K562 (cell line): ENCODE measurements around the gene MYCN. TPM values are rescaled to one million over a fixed set of nuclear protein-coding genes. Genes with fewer than 3 reads are reported as not detected.

Experiments
- ATAC-seq: fragments of 200-7000 bp; cut with Tn5 transposase; 3 replicates; pipeline ENCODE4 v1.9.1; 2020; ENCODE audit warnings: moderate library complexity
- BruUV-seq: library from RNA; stranded (reverse); fragments of 400-500 nt; replicated peaks from 2 replicates; lab custom pipeline; 2021; lab: Mats Ljungman, UMichigan
- CTCF ChIA-PET: fragments of 300-600 bp; formaldehyde crosslinking; extraction: SDS; loops from one replicate; lab custom pipeline; 2021; ENCODE audit warnings: low intra/inter-chr PET ratio; lab: Yijun Ruan, JAX
- POLR2A ChIA-PET: fragments of 300-600, 350-650 bp; sonication (Branson Sonifier 250); formaldehyde crosslinking; extraction: SDS; loops from one replicate; lab custom pipeline; 2021; ENCODE audit warnings: antibody characterized with exemption, inconsistent platforms; lab: Yijun Ruan, JAX
- DNase-seq, 4 experiments: peaks; one replicate each; pipeline versions ENCODE4 v3.0.0 to v3.0.0-alpha.2; 2011 to 2018; ENCODE audit warnings: low spot score in 3 of 4, mixed read lengths in 3 of 4; ENCODE audit errors: extremely low read depth in 1 of 4
- FAIRE-seq: peaks from 2 replicates; lab custom pipeline; 2011; peaks lifted over from hg19 to GRCh38; lab: Jason Lieb, UNC
- H2AFZ ChIP-seq: 2 replicates; pipeline ENCODE4 v1.6.0; 2011; ENCODE audit warnings: low read depth, low read length, control low read depth, inconsistent platforms
- H3K27ac ChIP-seq: fragments of 200-600 bp; 3 replicates; pipeline ENCODE4 v1.8.0; 2011; ENCODE audit warnings: low read depth, mild to moderate bottlenecking, control low read depth, inconsistent platforms, low read length, moderate library complexity, mixed read lengths; ENCODE audit errors: extremely low read depth
- H3K27me3 ChIP-seq, 2 experiments: fragments of 300-600 bp in 1 of 2; 2 replicates in 1 of 2; 3 replicates in 1 of 2; pipeline versions ENCODE4 v1.6.0 to v1.8.0; 2011; ENCODE audit warnings: inconsistent platforms in 2 of 2, low read length in 2 of 2, mild to moderate bottlenecking in 1 of 2, mixed read lengths in 1 of 2, moderate library complexity in 1 of 2; ENCODE audit not compliant: control insufficient read depth in 2 of 2, insufficient read depth in 2 of 2
- H3K36me3 ChIP-seq: fragments of 300-600 bp; 3 replicates; pipeline ENCODE4 v1.8.0; 2011; ENCODE audit warnings: mild to moderate bottlenecking, low read length, inconsistent platforms; ENCODE audit not compliant: control insufficient read depth, insufficient read depth
- H3K4me1 ChIP-seq, 2 experiments: fragments of 200-600 bp in 1 of 2; replicated peaks in 1 of 2; 2 replicates in 1 of 2; 3 replicates in 1 of 2; pipeline versions ENCODE4 v1.5.1 to v1.8.0; 2011; ENCODE audit warnings: inconsistent platforms in 2 of 2, low read length in 2 of 2, mild to moderate bottlenecking in 1 of 2, mixed read lengths in 1 of 2, moderate library complexity in 1 of 2; ENCODE audit not compliant: control insufficient read depth in 2 of 2, insufficient read depth in 2 of 2
- H3K4me2 ChIP-seq: 2 replicates; pipeline ENCODE4 v1.6.1; 2011; ENCODE audit warnings: low read length, control low read depth, inconsistent platforms, mixed read lengths; ENCODE audit not compliant: insufficient read depth
- H3K4me3 ChIP-seq: fragments of 200-600 bp; sonication (generic), shearing (Covaris generic); 2 replicates; pipeline ENCODE4 v1.5.1; 2016; ENCODE audit warnings: control low read depth, inconsistent platforms
- H3K79me2 ChIP-seq: fragments of 200-600 bp; 3 replicates; pipeline ENCODE4 v1.8.0; 2011; ENCODE audit warnings: low read length, inconsistent platforms; ENCODE audit not compliant: control insufficient read depth, insufficient read depth
- H3K9ac ChIP-seq, 2 experiments: 2 replicates each; pipeline versions ENCODE4 v1.6.0 to v1.6.1; 2011; ENCODE audit warnings: low read depth in 2 of 2, low read length in 2 of 2, control low read depth in 1 of 2, inconsistent platforms in 1 of 2, mild to moderate bottlenecking in 1 of 2, mixed read lengths in 1 of 2; ENCODE audit not compliant: insufficient read depth in 1 of 2
- H3K9me1 ChIP-seq: one replicate; pipeline ENCODE4 v1.6.0; 2011; ENCODE audit warnings: inconsistent platforms, mild to moderate bottlenecking, low read length, moderate library complexity; ENCODE audit not compliant: control insufficient read depth, insufficient read depth
- H3K9me3 ChIP-seq: replicated peaks from 2 replicates; pipeline ENCODE4 v1.5.1; 2011; ENCODE audit warnings: low read depth, low read length, inconsistent platforms; ENCODE audit not compliant: control insufficient read depth, insufficient read depth
- H4K20me1 ChIP-seq: replicated peaks from 2 replicates; pipeline ENCODE4 v1.6.1; 2011; ENCODE audit warnings: low read length, inconsistent platforms, mixed read lengths; ENCODE audit not compliant: control insufficient read depth, insufficient read depth
- ARID1B ChIP-seq: fragments of 450-650 bp; IDR thresholded peaks from 2 replicates; pipeline ENCODE4 v1.6.1; 2016; ENCODE audit warnings: antibody characterized with exemption, mild to moderate bottlenecking, inconsistent platforms
- CCAR2 ChIP-seq: fragments of 200-400 bp; formaldehyde crosslinking; IDR thresholded peaks from 2 replicates; pipeline ENCODE4 v1.6.1; 2017; ENCODE audit warnings: mild to moderate bottlenecking, low read depth, low read length
- FOXJ3 ChIP-seq: sonication (generic); formaldehyde crosslinking; IDR thresholded peaks from 2 replicates; pipeline ENCODE4 v1.4.0; 2020; ENCODE audit warnings: mild to moderate bottlenecking, missing genetic modification reagents
- JUN ChIP-seq, 2 experiments: sonication (generic) in 1 of 2; formaldehyde crosslinking in 1 of 2; IDR thresholded peaks; 2 replicates each; pipeline versions ENCODE4 v1.6.1 to v1.8.0; 2012 to 2022; ENCODE audit warnings: borderline replicate concordance in 2 of 2, mild to moderate bottlenecking in 2 of 2, improper control_type of control experiment in 1 of 2, low read depth in 1 of 2, low read length in 1 of 2, missing genetic modification reagents in 1 of 2
- LEF1 ChIP-seq: fragments of 450-650 bp; IDR thresholded peaks from 2 replicates; pipeline ENCODE4 v1.6.1; 2016; ENCODE audit warnings: mild to moderate bottlenecking
- MEF2A ChIP-seq: IDR thresholded peaks from 2 replicates; pipeline ENCODE4 v1.6.1; 2011; ENCODE audit warnings: low read depth, mild to moderate bottlenecking, low read length, moderate library complexity; ENCODE audit not compliant: control insufficient read depth
- NCOA4 ChIP-seq: fragments of 450-650 bp; IDR thresholded peaks from 2 replicates; pipeline ENCODE4 v1.6.1; 2018; ENCODE audit warnings: mild to moderate bottlenecking; ENCODE audit not compliant: partially characterized antibody
- RBM14 ChIP-seq: fragments of 200-400 bp; formaldehyde crosslinking; IDR thresholded peaks from 2 replicates; pipeline ENCODE4 v1.6.1; 2018; ENCODE audit warnings: low read depth, mild to moderate bottlenecking, low read length, moderate library complexity, borderline replicate concordance; ENCODE audit not compliant: insufficient read depth
- SIX5 ChIP-seq, 2 experiments: IDR thresholded peaks; 2 replicates each; pipeline ENCODE4 v1.6.1; 2011; ENCODE audit warnings: low read length in 2 of 2, borderline replicate concordance in 1 of 2, low read depth in 1 of 2, mild to moderate bottlenecking in 1 of 2, moderate library complexity in 1 of 2; ENCODE audit not compliant: insufficient read depth in 1 of 2
- SMC3 ChIP-seq: conservative IDR thresholded peaks from 2 replicates; pipeline ENCODE4 v1.6.1; 2011; ENCODE audit warnings: low read depth, low read length, improper control_type of control experiment; ENCODE audit not compliant: insufficient read depth
- STAG1 ChIP-seq: sonication (generic); formaldehyde crosslinking; IDR thresholded peaks from 2 replicates; pipeline ENCODE4 v1.5.0; 2020; ENCODE audit warnings: missing genetic modification reagents, borderline replicate concordance
- ZNF431 ChIP-seq: sonication (generic); formaldehyde crosslinking; IDR thresholded peaks from 2 replicates; pipeline ENCODE4 v1.8.0; 2022; ENCODE audit warnings: mild to moderate bottlenecking, missing genetic modification reagents
- ZNF551 ChIP-seq: fragments of 250-450 bp; sonication (Bioruptor Pico); IDR thresholded peaks from 2 replicates; pipeline ENCODE4 v1.5.0; 2021; ENCODE audit warnings: mild to moderate bottlenecking, moderate library complexity
- ZNF707 ChIP-seq: fragments of 250-450 bp; sonication (Bioruptor Pico); conservative IDR thresholded peaks from 2 replicates; pipeline ENCODE4 v1.8.0; 2022; ENCODE audit warnings: inconsistent platforms, mild to moderate bottlenecking, moderate library complexity
- ZNF830 ChIP-seq: fragments of 250-450 bp; sonication (Bioruptor Pico); IDR thresholded peaks from 2 replicates; pipeline ENCODE4 v1.5.0; 2021; ENCODE audit warnings: mild to moderate bottlenecking
- WGBS: fragments of 100-300 bp; shearing (Covaris generic); methylation state at CpG from one replicate; pipeline ENCODE4 v1.1.6; 2016; ENCODE audit warnings: low coverage, mixed read lengths; ENCODE audit not compliant: insufficient coverage; ENCODE audit errors: missing lambda C conversion rate; 5-methylcytosine and 5-hydroxymethylcytosine counted together
- in situ Hi-C: fragments of 300-500 bp; cut with MboI; formaldehyde crosslinking; loops from 4 replicates; pipeline ENCODE4 v1.15.0; 2018; ENCODE audit warnings: inconsistent platforms, mixed read lengths
- intact Hi-C: fragments of 100-400 bp; cut with micrococcal nuclease; formaldehyde crosslinking; loops from 2 replicates; pipeline ENCODE4 v1.14.2; 2022
- polyA plus RNA-seq, 8 experiments: library from polyadenylated mRNA; depleted of rRNA in 4 of 8; stranded (reverse) in 5 of 8; unstranded in 3 of 8; fragments of >200 nt; fragmentation: Nextera tagmentation in 2 of 8; fragmentation: Illumina TruSeq in 1 of 8; extraction: Ambion mirVana in 2 of 8; extraction: Trizol in 1 of 8; gene quantifications; 2 replicates each; pipeline versions ENCODE4 v1.2.1 to v1.2.3, GENCODE V29; 2011 to 2014; ENCODE audit warnings: inconsistent platforms in 1 of 8, missing spikeins in 1 of 8
- total RNA-seq, 7 experiments: library from RNA; depleted of rRNA in 6 of 7; stranded (reverse); fragments of >200 nt in 6 of 7; fragmentation: Illumina TruSeq in 2 of 7; extraction: Trizol in 2 of 7; gene quantifications; 2 replicates each; pipeline versions ENCODE4 v1.2.1 to v1.2.3, GENCODE V29; 2011 to 2021; ENCODE audit warnings: low replicate concordance in 1 of 7
- TF ChIP-seq, protein P1 (sequence below): fragments of 250-450 bp; sonication (Bioruptor Pico); IDR thresholded peaks from 2 replicates; pipeline ENCODE4 v1.4.0; 2020; ENCODE audit warnings: mild to moderate bottlenecking
- TF ChIP-seq, protein P2 (sequence below): fragments of 450-650 bp; formaldehyde crosslinking; IDR thresholded peaks from 2 replicates; pipeline ENCODE4 v1.4.0; 2020; ENCODE audit warnings: mild to moderate bottlenecking, moderate library complexity

Gene MYCN
- total and polyA plus RNA-seq, 9 of the 15 experiments (the other 6 are each of a cell fraction or from before 2014, with no cell fraction given): not detected

DNA sequence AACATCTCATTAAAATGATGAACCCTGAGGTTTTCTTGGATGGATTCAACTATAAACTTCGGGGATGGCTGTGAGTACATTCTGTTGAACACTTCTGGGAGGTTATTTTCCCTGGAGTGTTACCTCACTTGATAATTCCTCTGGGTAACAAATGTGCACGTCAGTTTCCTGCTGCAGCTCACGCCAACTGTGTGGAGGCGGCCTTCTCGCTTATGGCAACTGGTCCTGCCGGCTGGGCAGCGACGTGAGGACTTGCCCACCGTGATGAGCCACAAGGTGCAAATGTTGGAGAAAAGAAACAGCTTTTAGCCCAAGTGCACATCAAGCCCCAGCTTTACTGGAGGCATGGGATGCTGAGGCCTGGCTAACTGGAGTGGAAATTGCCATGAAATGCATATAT lies 15.9 kb downstream of the MYCN start:
- no peaks in the 10 kb centered on the region; the same call in 1 of the 2 replicates for H4K20me1 ChIP-seq
- no peak for ATAC-seq
- peaks cover 9 to 11% of the 10 kb centered on the region in 2 experiments; a peak in 3 of 5 replicates for H3K27me3 ChIP-seq
- TF ChIP-seq MEF2A (no peak), RBM14 (no peak), ARID1B (no peak), STAG1 (CRISPR knock-in tag) (no peak), LEF1 (no peak), NCOA4 (no peak), JUN (IDR thresholded peaks at IDR 0.05; ENCODE audit: borderline replicate concordance, low read depth, low read length) (no peak), JUN (CRISPR knock-in tag; IDR thresholded peaks at IDR 0.05; ENCODE audit: borderline replicate concordance) (no peak), ZNF830 (CRISPR knock-in tag) (no peak), ZNF707 (no peak), FOXJ3 (CRISPR knock-in tag) (no peak), ZNF551 (no peak), SIX5 (IDR thresholded peaks at IDR 0.05; ENCODE audit: borderline replicate concordance in 1 of 2, insufficient read depth in 1 of 2, low read depth in 1 of 2, low read length in 2 of 2) (no peak), CCAR2 (no peak), ZNF431 (no peak), SMC3 (no peak)
- TF ChIP-seq, protein P1, sequence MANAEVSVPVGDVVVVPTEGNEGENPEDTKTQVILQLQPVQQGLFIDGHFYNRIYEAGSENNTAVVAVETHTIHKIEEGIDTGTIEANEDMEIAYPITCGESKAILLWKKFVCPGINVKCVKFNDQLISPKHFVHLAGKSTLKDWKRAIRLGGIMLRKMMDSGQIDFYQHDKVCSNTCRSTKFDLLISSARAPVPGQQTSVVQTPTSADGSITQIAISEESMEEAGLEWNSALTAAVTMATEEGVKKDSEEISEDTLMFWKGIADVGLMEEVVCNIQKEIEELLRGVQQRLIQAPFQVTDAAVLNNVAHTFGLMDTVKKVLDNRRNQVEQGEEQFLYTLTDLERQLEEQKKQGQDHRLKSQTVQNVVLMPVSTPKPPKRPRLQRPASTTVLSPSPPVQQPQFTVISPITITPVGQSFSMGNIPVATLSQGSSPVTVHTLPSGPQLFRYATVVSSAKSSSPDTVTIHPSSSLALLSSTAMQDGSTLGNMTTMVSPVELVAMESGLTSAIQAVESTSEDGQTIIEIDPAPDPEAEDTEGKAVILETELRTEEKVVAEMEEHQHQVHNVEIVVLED (CRISPR knock-in tag): no peak
- TF ChIP-seq, protein P2, sequence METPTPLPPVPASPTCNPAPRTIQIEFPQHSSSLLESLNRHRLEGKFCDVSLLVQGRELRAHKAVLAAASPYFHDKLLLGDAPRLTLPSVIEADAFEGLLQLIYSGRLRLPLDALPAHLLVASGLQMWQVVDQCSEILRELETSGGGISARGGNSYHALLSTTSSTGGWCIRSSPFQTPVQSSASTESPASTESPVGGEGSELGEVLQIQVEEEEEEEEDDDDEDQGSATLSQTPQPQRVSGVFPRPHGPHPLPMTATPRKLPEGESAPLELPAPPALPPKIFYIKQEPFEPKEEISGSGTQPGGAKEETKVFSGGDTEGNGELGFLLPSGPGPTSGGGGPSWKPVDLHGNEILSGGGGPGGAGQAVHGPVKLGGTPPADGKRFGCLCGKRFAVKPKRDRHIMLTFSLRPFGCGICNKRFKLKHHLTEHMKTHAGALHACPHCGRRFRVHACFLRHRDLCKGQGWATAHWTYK (CRISPR knock-in tag): no peak
- TF ChIP-seq, all 486 proteins: peak for 0
- POLR2A ChIA-PET: no interaction called here
- intact Hi-C loops: no loop called here
- Histone ChIP-seq H3K36me3 (no peaks in the 10 kb centered on the region), H3K27ac (no peak overlapping the region), H3K9ac (no peak overlapping the region), H3K4me1 (no peaks in the 10 kb centered on the region), H3K9me3 (no peaks in the 10 kb centered on the region), H2AFZ (no peak overlapping the region), H3K9me1 (no peaks in the 10 kb centered on the region), H3K4me2 (no peak overlapping the region), H3K4me3 (no peak overlapping the region), H3K79me2 (no peaks in the 10 kb centered on the region)
- in situ Hi-C loops: no loop called here
- BruUV-seq: no TSS peak
- 2% methylated on average over 9 of the region's 9 CpGs for WGBS
- FAIRE-seq (no peak), DNase-seq (no peak)
- CTCF ChIA-PET: no interaction called here
